HG03175 (cell line): Measurements from ENCODE around the gene MTOR.
"Not testable (repeated sequence)": the region's sequence is repeated elsewhere in the genome, so short reads cannot be mapped to it uniquely, and the experiment has no call there.

Experiments used
- ATAC-seq: cut with Tn5 transposase; IDR thresholded peaks from one replicate; pipeline ENCODE4 v1.9.1; 2021; ENCODE audit warnings: mild to moderate bottlenecking, moderate library complexity; ENCODE audit not compliant: unreplicated experiment

MTOR gene

GRCh38 chr1:11280719-11281376, 18.5 kb upstream of the MTOR start:
- no peak for ATAC-seq

DNA sequence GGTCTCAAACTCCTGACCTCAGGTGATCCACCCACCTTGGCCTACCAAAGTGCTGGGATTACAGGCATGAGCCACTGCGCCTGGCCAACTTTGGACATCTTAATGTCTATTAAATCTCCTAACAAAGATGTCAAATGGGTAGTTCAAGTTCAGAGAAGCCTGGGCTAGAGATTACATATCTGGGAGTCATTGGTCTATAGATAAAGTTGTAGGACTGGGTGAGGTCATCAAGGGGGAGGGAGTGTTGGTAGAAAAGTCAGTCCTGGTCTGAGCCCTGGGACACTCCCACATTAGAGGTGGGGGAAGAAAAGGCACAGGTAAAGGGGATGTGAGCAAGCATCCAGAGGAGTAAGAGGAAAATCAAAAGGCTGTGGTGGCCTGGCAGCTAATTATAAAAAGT, 17.3 kb upstream of the MTOR start:
- ATAC-seq = no peak

DNA sequence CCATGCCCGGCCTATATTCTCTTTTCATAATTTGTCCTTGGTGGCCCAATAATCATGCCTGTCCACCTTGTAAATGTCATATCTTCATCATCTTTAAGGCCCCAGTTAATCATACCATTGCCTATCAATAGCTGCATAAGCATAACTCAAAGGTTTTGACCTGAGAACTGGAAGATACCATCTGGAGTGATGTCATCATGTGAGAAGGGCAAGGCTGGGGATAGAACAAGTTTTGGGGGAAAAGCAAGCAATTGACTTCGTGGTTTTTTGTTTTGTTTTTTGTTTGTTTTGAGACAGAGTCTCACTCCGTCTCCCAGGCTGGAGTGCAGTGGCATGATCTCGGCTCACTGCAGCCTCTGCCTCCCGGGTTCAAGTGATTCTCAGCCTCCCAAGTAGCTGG, 16.8 kb upstream of the MTOR start:
- no peak for ATAC-seq

GRCh38 chr1:11273595-11274234, 11.4 kb upstream of the MTOR start:
- ATAC-seq = peak; percentile 48

DNA sequence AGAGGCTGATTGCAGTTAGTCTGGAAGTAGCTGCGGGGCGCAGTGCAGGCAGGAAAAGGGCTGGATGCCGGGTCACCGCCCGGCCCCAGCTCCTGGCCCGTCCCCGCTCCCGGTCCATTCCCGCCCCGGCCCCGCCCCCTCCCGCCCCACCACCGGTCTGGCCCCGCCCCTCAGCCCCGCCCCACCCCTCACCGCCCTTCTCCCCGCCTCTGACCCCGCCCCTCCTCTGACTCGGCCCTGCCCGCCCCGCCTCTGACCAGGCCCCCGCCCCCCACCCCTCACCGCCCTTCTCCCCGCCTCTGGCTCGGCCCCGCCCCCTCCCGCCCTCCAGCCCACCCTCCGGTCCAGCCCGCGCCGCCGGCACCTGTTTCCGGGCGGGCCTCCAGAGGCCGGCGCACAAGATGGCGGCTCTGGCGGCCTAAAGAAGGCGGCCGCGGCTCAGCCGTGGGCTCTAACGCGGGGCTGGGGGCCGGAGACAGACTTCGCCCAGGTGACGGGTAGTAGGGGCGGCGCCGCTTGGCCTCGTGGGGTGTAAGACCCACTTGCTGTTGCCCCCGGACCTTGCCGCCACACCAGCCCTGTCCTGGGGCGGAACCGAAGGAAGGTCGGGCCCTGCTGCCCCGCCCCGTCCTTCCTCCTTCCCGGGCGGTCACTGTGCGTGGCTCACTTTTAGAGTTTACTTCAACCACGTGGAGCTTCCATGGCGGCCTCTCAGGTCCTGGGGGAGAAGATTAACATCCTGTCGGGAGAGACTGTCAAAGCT, 10.7 kb upstream of the MTOR start, which contains the start of gene UBIAD1:
Gene UBIAD1, plus strand, starts transcription at position 367 of the 763 bp plus-strand sequence. Its CDS starts 334 bp downstream, at position 701.
- ATAC-seq = peak; percentile 82

DNA sequence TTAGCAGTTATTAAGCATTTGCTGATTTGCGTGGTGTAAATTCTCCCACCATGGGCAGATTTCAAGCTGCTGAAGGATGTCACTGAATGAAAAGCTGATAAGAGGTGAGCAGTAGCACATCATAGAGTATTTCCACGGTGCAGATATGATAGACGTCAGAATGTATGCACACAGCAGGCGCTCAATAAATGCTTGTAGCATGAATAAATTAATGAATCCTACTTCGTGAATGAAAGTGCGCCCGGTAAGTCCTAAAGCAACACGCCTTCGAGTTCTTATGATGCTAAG, 10.1 kb upstream of the MTOR start:
- no peak for ATAC-seq

DNA sequence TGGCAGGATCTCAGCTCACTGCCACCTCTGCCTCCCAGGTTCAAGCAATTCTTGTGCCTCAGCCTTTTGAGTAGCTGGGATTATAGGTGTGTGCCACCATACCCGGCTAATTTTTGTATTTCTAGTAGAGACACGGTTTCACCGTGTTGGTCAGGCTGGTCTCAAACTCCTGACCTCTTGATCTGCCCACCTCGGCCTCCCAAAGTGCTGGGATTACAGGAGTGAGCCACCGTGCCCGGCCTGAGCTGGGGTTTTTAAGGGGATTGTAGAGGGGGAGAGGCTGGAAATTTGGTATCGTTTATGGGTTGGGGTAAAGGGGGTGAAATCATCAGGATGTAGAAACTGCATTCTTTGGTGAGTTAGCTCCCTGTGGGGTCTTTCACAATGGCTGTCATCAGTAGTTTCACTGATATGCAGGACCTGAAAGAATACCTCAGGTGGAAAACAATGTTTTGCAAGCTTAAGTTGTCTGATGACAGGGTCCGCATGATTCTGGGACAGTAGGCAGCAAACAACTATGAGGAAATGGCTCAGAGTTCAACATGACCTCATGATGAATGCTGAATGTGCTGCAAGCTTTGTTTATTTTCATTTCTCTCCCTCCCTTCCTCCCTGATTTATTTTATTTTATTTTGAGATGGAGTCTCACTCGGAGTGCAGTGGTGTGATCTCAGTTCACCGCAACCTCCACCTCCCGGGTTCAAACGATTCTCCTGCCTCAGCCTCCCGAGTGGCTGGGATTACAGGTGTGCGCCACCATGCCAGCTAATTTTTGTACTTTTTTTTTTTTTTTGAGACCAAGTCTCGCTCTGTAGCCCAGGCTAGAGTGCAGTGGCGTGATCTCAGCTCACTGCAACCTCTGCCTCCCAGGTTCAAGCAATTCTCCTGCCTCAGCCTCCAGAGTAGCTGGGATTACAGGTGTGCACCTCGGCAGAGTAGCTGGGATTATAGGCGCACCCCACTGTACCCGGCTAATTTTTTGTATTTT, 5.3 kb upstream of the MTOR start:
- not testable (repeated sequence) for ATAC-seq

GRCh38 chr1:11266268-11267074, 4.1 kb upstream of the MTOR start:
- no peak for ATAC-seq

DNA sequence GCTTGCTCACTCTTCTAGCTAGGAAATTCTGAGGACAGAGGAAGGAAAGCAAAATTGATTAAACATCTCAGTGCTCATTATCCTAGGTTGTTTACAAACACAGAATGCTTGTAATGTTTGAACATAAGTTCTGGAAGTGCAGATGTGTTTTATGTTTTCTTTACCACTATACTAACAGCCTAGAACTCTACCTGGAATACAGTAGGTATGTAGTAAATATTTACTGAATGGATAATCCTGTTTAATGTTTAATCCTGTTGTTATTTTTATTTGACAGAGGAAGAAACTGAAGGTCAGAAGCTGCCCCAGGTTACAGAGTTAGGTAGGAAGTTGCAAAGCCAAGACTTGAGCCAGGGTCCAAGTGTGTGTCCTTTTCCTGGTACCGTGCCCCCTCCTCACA, 6.1 kb downstream of the MTOR start:
- no peak for ATAC-seq

GRCh38 chr1:11253226-11253625, 9.1 kb downstream of the MTOR start:
- ATAC-seq = no peak

- no peak for ATAC-seq
Measured at GRCh38 chr1:11252538-11252937, 9.8 kb downstream of the MTOR start.

DNA sequence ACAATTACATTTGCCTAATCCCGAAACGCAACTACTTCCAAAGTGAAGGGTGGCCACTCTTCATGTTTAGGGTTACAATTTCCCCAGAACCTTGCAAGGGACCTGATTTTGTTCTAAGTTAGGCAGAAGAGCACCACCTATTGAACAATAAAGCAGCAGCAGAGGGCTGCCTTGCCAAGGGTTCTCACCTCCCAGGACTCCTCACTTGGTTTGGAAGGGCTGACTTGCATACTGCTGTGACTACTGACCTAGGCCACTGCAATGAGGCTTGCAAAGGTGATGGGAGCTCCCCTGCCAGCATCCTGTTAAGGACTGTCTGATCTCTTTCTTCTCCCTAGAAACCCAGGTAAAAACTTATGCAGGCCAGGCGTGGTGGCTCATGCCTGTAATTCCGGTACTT, 14.2 kb downstream of the MTOR start:
- ATAC-seq = no peak

GRCh38 chr1:11245904-11246719, 16.2 kb downstream of the MTOR start:
- no peak for ATAC-seq

DNA sequence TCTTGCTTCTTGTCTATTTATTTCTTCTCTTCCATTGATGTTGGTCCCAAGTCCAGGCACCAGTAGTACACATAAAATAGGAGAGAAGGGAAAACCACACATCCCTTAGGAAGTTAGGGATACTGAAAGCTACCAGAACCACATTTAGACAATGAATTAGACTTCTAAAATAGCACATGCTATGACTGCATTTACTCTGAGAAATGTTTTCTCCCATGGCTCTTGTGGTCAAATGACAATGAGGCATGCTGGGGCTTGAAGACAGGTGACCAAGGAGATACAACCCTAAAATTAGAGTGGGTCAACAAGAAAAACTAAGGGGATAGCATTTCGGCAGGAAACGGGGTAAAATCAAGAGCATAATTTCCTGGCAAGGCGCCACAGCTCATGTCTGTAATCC, 17.1 kb downstream of the MTOR start:
- no peak for ATAC-seq

- no peak for ATAC-seq
Measured at GRCh38 chr1:11238311-11238710, 24.0 kb downstream of the MTOR start.

DNA sequence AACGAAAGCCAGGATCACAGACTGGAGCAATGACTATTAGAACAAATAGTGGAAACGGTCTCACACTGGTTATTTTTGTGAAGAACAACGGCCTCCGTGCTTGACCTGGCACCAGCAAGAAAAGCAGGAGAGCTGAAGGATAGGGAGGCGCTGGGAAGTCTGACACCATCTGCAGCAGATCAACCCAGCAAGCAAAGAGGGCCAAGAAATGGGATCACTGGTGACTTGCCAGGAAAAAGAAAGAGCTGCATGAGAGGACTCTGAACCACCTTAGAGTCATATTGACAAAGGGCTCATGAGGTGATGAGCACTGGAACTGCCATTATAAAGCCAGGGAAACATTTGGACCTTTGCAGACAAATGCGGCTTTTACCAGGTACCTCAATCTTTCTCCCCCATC, 25.0 kb downstream of the MTOR start:
- no peak for ATAC-seq

- no peak for ATAC-seq
Measured at GRCh38 chr1:11233208-11233607, 29.1 kb downstream of the MTOR start.

- ATAC-seq = no peak
Measured at GRCh38 chr1:11229203-11229602, 33.1 kb downstream of the MTOR start.
